ENCODE measurements around the gene CPNE5. TPM values are rescaled to one million over a fixed set of nuclear protein-coding genes. Genes with fewer than 3 reads are reported as not detected.

The CPNE5 gene
- total RNA-seq, 2 donors from 2014 or later, result 2.2 to 3.9 TPM

GRCh38 chr6:36755435-36756348 lies 83.6 kb downstream of the CPNE5 start:
- Mint-ChIP-seq H3K9me3 (no peaks in the 10 kb centered on the region), H3K4me3 (peak overlapping the region; percentile 74), H3K4me1 (peaks cover 35% of the 10 kb centered on the region), H3K27me3 (no peaks in the 10 kb centered on the region), H3K36me3 (ENCODE audit: low read depth) (no peaks in the 10 kb centered on the region), H3K27ac (peak overlapping the region; percentile 84)
- ATAC-seq (replicated peaks), result peak; percentile 94

- Mint-ChIP-seq H3K27ac (peak overlapping the region; percentile 84), H3K4me1 (peaks cover 35% of the 10 kb centered on the region), H3K9me3 (no peaks in the 10 kb centered on the region), H3K4me3 (peak overlapping the region; percentile 74), H3K36me3 (ENCODE audit: low read depth) (no peaks in the 10 kb centered on the region), H3K27me3 (no peaks in the 10 kb centered on the region)
- no peak for ATAC-seq (replicated peaks)
These were observed 84.4 kb downstream of the CPNE5 start for GRCh38 chr6:36754582-36755434.

GRCh38 chr6:36753671-36754405 lies 85.4 kb downstream of the CPNE5 start:
- no peaks in the 10 kb centered on the region for H3K36me3 Mint-ChIP-seq (ENCODE audit: low read depth)
- ATAC-seq (replicated peaks), result no peak
- peak overlapping the region; percentile 48 for H3K27ac Mint-ChIP-seq
- peak overlapping the region; percentile 16 for H3K4me3 Mint-ChIP-seq
- peaks cover 35% of the 10 kb centered on the region for H3K4me1 Mint-ChIP-seq
- H3K27me3 Mint-ChIP-seq, result no peaks in the 10 kb centered on the region
- no peaks in the 10 kb centered on the region for H3K9me3 Mint-ChIP-seq

- Mint-ChIP-seq H3K27me3 (no peaks in the 10 kb centered on the region), H3K36me3 (ENCODE audit: low read depth) (no peaks in the 10 kb centered on the region), H3K4me3 (peak overlapping the region; percentile 44), H3K27ac (peak overlapping the region; percentile 69), H3K4me1 (peaks cover 35% of the 10 kb centered on the region), H3K9me3 (no peaks in the 10 kb centered on the region)
- no peak for ATAC-seq (replicated peaks)
These were observed 86.2 kb downstream of the CPNE5 start for GRCh38 chr6:36752886-36753506.

GRCh38 chr6:36752187-36752885 lies 86.9 kb downstream of the CPNE5 start:
- Mint-ChIP-seq H3K4me1 (peaks cover 31% of the 10 kb centered on the region), H3K27ac (peak overlapping the region; percentile 69), H3K4me3 (peak overlapping the region; percentile 44), H3K9me3 (no peaks in the 10 kb centered on the region), H3K36me3 (ENCODE audit: low read depth) (no peaks in the 10 kb centered on the region), H3K27me3 (no peaks in the 10 kb centered on the region)
- ATAC-seq (replicated peaks), result peak; percentile 37

- Mint-ChIP-seq H3K9me3 (no peaks in the 10 kb centered on the region), H3K4me3 (peak overlapping the region; percentile 44)
- no peak for ATAC-seq (replicated peaks)
These were observed 87.4 kb downstream of the CPNE5 start for GRCh38 chr6:36751833-36752186.

GRCh38 chr6:36751091-36751490 lies 88.2 kb downstream of the CPNE5 start:
- no peaks in the 10 kb centered on the region for H3K36me3 Mint-ChIP-seq (ENCODE audit: low read depth)
- H3K9me3 Mint-ChIP-seq, result no peaks in the 10 kb centered on the region
- H3K27ac Mint-ChIP-seq, result no peak overlapping the region
- no peak overlapping the region for H3K4me3 Mint-ChIP-seq
- peaks cover 23% of the 10 kb centered on the region for H3K4me1 Mint-ChIP-seq
- no peak for ATAC-seq (replicated peaks)
- H3K27me3 Mint-ChIP-seq, result no peaks in the 10 kb centered on the region

More at GRCh38 chr6:36751833-36752186, 87.4 kb downstream of the CPNE5 start:
- Mint-ChIP-seq H3K27ac (peak overlapping the region; percentile 69), H3K4me1 (peaks cover 26% of the 10 kb centered on the region), H3K27me3 (no peaks in the 10 kb centered on the region), H3K36me3 (ENCODE audit: low read depth) (no peaks in the 10 kb centered on the region)

GRCh38 chr6:36749829-36750489 lies 89.3 kb downstream of the CPNE5 start:
- no peak for ATAC-seq (replicated peaks)
- no peaks in the 10 kb centered on the region for H3K36me3 Mint-ChIP-seq (ENCODE audit: low read depth)
- H3K9me3 Mint-ChIP-seq, result no peaks in the 10 kb centered on the region
- H3K4me3 Mint-ChIP-seq, result no peak overlapping the region
- no peaks in the 10 kb centered on the region for H3K27me3 Mint-ChIP-seq
- peaks cover 16% of the 10 kb centered on the region for H3K4me1 Mint-ChIP-seq
- H3K27ac Mint-ChIP-seq, result no peak overlapping the region

GRCh38 chr6:36746251-36746650 lies 93.0 kb downstream of the CPNE5 start:
- no peak for ATAC-seq (replicated peaks)
- Mint-ChIP-seq H3K4me1 (peaks cover 12% of the 10 kb centered on the region), H3K9me3 (no peaks in the 10 kb centered on the region), H3K4me3 (no peak overlapping the region), H3K27ac (peak overlapping the region; percentile 5), H3K36me3 (ENCODE audit: low read depth) (no peaks in the 10 kb centered on the region), H3K27me3 (no peaks in the 10 kb centered on the region)

- ATAC-seq (replicated peaks), result no peak
- no peaks in the 10 kb centered on the region for H3K36me3 Mint-ChIP-seq (ENCODE audit: low read depth)
- no peaks in the 10 kb centered on the region for H3K9me3 Mint-ChIP-seq
- H3K27ac Mint-ChIP-seq, result no peak overlapping the region
- no peak overlapping the region for H3K4me3 Mint-ChIP-seq
- peaks cover 12% of the 10 kb centered on the region for H3K4me1 Mint-ChIP-seq
- H3K27me3 Mint-ChIP-seq, result no peaks in the 10 kb centered on the region
These were observed 93.4 kb downstream of the CPNE5 start for GRCh38 chr6:36745836-36746235.

- Mint-ChIP-seq H3K4me3 (no peak overlapping the region), H3K27me3 (no peaks in the 10 kb centered on the region), H3K9me3 (no peaks in the 10 kb centered on the region), H3K36me3 (ENCODE audit: low read depth) (no peaks in the 10 kb centered on the region), H3K4me1 (peaks cover 15% of the 10 kb centered on the region), H3K27ac (no peak overlapping the region)
- ATAC-seq (replicated peaks), result no peak
These were observed 94.0 kb downstream of the CPNE5 start for GRCh38 chr6:36745283-36745682.

GRCh38 chr6:36744304-36744673 lies 95.0 kb downstream of the CPNE5 start:
- peaks cover 17% of the 10 kb centered on the region for H3K4me1 Mint-ChIP-seq
- H3K4me3 Mint-ChIP-seq, result peak overlapping the region; percentile 21
- no peaks in the 10 kb centered on the region for H3K27me3 Mint-ChIP-seq

More at GRCh38 chr6:36744304-36744673, 95.0 kb downstream of the CPNE5 start:
- H3K27ac Mint-ChIP-seq, result peak overlapping the region; percentile 45
- ATAC-seq (replicated peaks), result no peak
- no peaks in the 10 kb centered on the region for H3K36me3 Mint-ChIP-seq (ENCODE audit: low read depth)
- H3K9me3 Mint-ChIP-seq, result no peaks in the 10 kb centered on the region

Data from activated T-helper 17 cell treated with anti-CD3 and anti-CD28 coated beads, Interleukin-2, amount 50 U/mL, for 72 hours (primary cell).